GM21390 (cell line): ENCODE results near the gene ZNF516.

Source experiments
- ATAC-seq: cut with Tn5 transposase; IDR thresholded peaks from one replicate; pipeline ENCODE4 v1.9.1; 2021; ENCODE audit not compliant: unreplicated experiment

Gene ZNF516

GRCh38 chr18:76491776-76492668 lies 3.0 kb downstream of the ZNF516 start:
- ATAC-seq, result no peak

DNA sequence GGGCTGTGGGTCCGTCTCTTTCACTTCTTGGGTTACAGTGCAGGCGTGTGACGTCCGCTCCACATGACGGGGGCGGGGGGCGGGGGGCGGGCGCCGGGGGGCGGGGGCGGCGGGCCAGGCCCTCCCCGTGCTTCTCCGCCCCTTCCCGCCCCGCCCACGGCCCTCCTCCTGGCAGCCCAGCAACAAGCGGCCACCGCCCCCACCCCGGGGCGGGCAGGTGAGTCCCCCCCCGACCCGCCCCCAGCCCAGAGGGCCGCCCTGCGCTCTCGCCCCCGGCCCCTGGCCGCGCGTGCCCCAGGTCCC lies 3.6 kb downstream of the ZNF516 start:
- no peak for ATAC-seq

GRCh38 chr18:76490670-76491472 lies 4.2 kb downstream of the ZNF516 start:
- no peak for ATAC-seq

GRCh38 chr18:76490033-76490432 lies 5.0 kb downstream of the ZNF516 start:
- ATAC-seq, result no peak

DNA sequence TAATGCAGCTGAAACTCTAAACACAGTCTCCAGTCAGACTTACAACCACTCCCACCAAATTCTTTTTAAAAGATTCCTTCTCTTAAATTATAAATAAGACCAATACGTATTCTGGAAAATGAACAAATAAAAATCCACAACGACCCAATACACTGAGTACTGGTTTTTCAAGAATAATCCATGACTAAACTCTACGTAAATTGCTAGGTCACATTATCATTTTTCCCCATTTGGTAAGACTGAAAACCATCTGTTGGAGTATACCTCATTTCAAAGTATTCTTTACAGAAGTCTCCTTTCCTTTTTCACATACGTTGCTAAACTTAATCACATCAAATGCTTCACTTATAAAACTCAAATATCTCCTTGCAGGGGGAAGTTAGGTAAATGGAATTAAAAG lies 6.0 kb downstream of the ZNF516 start:
- no peak for ATAC-seq

DNA sequence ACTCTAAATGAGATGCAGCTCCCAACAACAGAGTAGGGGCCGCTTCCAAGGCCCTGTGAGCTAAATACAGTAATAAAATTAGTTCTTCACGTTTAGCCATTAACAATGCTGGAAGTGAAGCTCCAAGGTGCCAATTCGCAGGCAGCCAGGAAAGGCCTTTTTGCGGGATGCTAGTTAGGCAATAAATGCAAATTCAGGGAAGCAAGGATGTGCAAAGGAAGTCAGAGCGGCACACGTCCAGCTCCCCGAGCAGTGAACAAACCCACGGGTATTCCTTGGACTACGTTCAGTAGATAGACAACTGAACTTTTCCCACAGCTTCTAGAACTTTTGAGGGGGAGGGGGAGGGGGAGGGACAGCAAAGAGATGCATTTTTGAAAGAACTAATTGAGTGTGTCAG lies 6.9 kb downstream of the ZNF516 start:
- ATAC-seq, result no peak

GRCh38 chr18:76487782-76488181 lies 7.3 kb downstream of the ZNF516 start:
- no peak for ATAC-seq

DNA sequence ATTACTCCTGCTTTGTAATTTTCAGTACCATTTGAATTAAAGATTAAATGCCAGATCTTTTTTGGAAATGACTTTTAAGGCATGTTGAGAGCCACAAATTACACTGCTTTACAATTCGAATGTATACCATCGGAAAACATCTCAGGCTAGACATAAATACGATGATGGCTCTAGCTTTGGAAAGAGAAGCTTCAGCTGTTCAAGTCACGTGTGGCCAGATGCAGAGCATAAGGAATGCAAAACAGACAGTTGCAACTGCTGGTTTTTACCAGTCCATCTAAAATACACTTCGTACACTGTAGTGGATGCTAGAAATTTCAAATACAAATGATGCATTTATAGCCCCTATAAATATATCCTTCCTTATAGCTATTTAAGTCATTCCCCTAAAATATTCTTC lies 8.0 kb downstream of the ZNF516 start:
- ATAC-seq, result no peak

DNA sequence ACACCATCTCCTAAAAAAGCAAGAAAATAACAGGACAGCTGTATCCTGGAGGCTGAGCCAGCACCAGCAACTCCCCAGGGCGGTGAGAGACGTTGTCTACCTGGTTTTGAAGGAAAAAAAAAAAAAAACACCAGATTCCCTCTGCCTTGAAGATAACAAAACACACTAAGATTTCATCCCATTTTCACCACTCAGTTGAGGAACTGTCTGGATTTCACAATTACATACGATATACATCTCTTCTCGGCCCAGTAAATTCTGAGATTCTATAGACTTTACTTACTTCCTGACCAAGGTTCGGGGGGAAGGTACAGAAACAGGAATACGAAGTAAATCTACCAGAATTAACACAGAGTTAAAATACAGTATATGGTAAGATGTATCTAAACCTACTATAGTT lies 8.5 kb downstream of the ZNF516 start:
- no peak for ATAC-seq

DNA sequence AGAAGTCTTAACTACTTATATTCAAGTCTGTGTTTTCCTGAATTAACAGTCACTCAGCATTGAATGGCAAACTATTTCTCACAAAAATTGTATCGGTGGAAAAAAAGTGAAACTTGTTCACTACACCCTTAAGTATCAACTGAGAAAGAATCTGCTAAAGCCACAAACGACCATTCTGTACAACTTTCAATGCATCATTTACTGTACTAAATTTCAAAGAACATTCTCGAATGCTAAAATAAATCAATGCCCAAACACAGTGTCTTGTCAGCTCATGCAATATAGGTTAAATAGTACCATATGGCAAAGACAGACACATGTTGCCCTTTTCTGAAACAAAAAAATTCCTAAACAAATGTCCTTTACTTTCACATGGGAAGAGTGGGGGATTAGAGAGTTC lies 9.0 kb downstream of the ZNF516 start:
- no peak for ATAC-seq

- ATAC-seq, result no peak
Observed at GRCh38 chr18:76484749-76485387, 10.2 kb downstream of the ZNF516 start.

- no peak for ATAC-seq
Observed at GRCh38 chr18:76483780-76484179, 11.3 kb downstream of the ZNF516 start.

DNA sequence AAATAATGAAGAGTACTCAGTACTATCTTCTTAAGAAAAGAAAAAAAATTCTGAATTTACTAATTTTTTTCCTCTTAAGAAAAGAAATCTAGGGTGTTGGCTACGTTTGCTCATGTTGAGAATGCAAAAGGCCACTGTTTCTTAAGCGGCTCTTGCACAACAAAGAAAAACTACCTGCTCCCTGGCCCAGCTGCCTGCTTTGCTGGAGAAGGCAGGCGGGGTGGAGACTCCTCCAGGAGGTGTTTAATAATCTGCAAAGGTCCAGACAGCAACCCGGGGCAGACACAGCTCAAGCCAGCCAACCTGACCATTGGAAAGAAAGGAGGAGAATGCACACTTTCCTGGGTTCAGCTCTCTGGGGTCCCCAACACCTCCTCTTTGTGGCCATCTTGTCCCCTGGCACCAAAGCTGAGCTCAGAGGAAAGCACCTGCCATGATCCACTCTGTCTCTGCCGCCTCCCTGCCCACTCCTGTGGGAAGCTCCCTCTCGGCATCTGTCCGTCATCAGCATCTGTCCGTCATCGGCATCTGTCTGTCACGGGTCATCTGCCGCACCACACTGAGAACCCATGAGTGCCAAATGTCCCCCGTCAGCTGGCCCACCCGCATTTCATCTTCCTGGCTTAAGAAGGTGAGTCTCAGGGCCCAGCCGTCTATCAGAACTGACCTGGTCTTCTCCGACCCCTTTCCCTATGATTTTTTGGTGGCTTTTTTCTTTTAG lies 11.9 kb downstream of the ZNF516 start:
- ATAC-seq, result no peak

GRCh38 chr18:76482267-76482666 lies 12.8 kb downstream of the ZNF516 start:
- ATAC-seq, result no peak

DNA sequence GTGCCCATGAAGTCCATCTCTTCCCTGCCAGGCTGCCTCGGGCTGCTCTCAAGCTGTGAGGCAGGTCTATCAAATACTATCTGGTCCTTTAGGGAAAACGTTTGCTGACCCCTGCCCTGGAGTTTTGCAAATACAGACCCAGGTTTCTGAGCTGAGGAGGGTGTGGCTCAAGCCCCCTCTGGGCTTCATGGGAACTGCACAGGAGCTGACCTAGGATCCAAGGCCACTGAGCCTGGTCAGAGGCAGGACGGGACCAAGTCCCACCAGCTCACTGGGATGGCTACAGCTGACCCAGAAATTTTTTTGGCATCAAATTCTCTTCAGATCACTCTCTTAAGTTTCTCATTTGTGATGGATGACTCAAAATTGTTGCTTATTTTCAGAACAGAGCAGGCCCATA lies 14.1 kb downstream of the ZNF516 start:
- ATAC-seq, result no peak

DNA sequence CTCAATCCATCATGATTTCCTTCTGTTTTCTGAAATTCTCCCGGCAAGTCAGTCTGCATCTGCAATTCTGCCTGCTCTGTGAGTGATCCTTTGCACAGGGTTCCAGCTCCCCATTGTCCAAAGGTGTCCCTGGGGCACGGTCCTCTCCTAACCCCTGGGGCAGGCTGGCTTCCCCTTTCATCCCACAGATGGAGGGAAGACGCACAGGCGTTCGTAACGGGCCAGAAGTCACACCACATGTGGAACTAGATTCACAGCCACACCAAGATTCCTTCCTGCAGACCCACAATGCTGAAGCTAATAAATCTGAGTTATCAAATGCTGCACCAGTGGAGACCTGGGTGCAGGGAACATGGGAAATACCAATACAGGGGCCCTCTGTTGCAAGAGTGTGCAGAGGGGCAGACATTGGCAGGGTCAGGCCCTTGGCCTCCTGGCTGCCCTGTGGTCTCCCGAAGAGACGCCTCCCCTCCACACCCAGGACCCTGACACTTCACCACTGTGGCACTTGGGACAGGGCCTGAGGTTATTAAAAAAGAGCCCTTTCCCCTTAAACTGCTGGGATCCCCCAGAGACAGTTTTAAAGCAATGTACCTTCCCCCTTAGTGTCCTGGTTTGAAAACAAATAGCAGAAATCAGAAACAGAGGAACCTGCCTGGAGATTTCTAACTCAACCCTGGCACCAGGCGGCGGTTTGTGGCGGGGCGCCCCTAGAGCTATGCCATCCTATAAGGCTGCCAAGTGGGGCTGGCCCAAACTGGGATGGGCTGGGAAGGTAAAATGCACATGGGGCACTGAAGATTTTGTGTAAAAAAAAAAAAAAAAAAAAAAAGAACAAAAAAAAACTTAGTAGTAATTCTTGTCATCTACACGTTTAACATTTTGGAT lies 15.4 kb downstream of the ZNF516 start:
- no peak for ATAC-seq

- no peak for ATAC-seq
Observed at GRCh38 chr18:76476665-76477561, 18.1 kb downstream of the ZNF516 start.

DNA sequence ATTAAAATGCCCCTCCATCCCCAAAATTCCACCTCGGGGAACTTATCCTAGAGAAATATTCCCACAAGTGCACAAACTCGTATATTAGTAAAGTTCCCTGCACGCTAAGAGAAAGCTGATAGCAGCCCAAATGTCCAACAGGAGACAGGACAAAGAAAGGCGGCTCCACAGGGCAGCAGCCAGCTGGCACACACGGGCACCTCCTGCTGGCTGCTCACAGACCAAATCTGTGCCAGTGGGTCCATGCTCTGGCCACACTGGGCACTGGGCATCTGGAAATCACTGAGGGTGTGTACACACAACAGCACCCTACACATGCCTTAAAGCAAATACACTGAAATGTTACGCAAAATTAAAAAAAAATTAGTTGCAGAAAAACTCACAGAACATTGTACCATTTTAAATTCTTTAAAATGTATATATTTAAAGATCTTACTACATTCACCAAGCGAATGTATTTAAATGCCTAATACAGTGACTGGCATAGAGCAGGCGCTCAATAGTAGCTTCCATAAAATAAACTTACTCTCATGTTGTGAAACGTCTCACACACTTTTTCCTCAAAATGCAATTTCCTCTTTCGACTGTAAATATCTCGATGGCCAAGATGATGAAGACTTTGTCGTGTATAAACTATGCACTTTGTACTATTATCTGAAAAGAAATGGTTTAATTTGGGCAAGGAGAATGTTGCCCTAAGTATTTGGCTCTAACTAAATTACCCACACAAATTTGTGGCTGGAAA lies 19.4 kb downstream of the ZNF516 start:
- no peak for ATAC-seq

DNA sequence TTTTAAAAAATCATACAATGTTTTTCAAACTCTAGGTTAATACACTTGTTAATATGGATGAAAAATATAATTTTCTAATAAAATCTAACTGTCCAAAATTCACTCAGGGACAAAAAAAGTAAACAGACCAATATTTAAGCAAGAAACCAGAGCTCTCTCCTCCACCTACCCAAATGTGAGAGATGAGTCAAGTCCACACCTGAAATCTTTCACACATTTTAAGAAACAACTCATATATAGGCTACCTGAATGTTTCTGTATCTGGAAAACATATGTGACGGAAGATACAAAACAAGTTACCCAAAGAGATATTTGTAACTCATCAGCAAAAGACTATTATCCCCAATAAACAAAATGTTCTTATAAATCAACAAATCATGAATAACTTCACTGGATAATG lies 20.2 kb downstream of the ZNF516 start:
- ATAC-seq, result no peak
